Astrocyte (in vitro differentiated cells and primary cell): Measurements from ENCODE around the gene FGF9. TPM values are rescaled to one million over a fixed set of nuclear protein-coding genes. Genes with fewer than 3 reads are reported as not detected.

Experiments used
- DNase-seq: peaks from one replicate; pipeline ENCODE4 v3.0.0-alpha.2; 2010; ENCODE audit warnings: low read depth
- FAIRE-seq: peaks from 2 replicates; lab custom pipeline; 2011; peaks lifted over from hg19 to GRCh38; lab: Jason Lieb, UNC
- H2AFZ ChIP-seq: 2 replicates; pipeline ENCODE4 v1.6.0; 2012; ENCODE audit warnings: low read depth, low read length, inconsistent platforms
- H3K27ac ChIP-seq: 2 replicates; pipeline ENCODE4 v1.5.1; 2011; ENCODE audit warnings: low read depth, low read length, inconsistent platforms
- H3K27me3 ChIP-seq: 2 replicates; pipeline ENCODE4 v1.6.0; 2011; ENCODE audit warnings: low read length, inconsistent platforms; ENCODE audit not compliant: insufficient read depth
- H3K36me3 ChIP-seq: 2 replicates; pipeline ENCODE4 v1.5.1; 2011; ENCODE audit warnings: low read length, inconsistent platforms; ENCODE audit not compliant: insufficient read depth
- H3K4me1 ChIP-seq: 2 replicates; pipeline ENCODE4 v1.5.1; 2011; ENCODE audit warnings: low read length, inconsistent platforms; ENCODE audit not compliant: insufficient read depth
- H3K4me2 ChIP-seq: 2 replicates; pipeline ENCODE4 v1.6.0; 2012; ENCODE audit warnings: low read length, inconsistent platforms
- H3K4me3 ChIP-seq: 2 replicates; pipeline ENCODE4 v1.5.1; 2011; ENCODE audit warnings: low read depth, mild to moderate bottlenecking, low read length, inconsistent platforms; ENCODE audit not compliant: insufficient read depth
- H3K79me2 ChIP-seq: 2 replicates; pipeline ENCODE4 v1.6.0; 2012; ENCODE audit warnings: mild to moderate bottlenecking, low read length, inconsistent platforms; ENCODE audit not compliant: insufficient read depth
- H3K9ac ChIP-seq: 2 replicates; pipeline ENCODE4 v1.6.0; 2012; ENCODE audit warnings: mild to moderate bottlenecking, low read length, inconsistent platforms
- H3K9me3 ChIP-seq: 2 replicates; pipeline ENCODE4 v1.5.1; 2012; ENCODE audit warnings: low read depth, mild to moderate bottlenecking, low read length, inconsistent platforms; ENCODE audit not compliant: insufficient read depth
- H4K20me1 ChIP-seq: 2 replicates; pipeline ENCODE4 v1.6.0; 2012; ENCODE audit warnings: low read length, inconsistent platforms; ENCODE audit not compliant: insufficient read depth
- H3K27ac Mint-ChIP-seq: one replicate; pipeline ENCODE4 v1.8.0; 2021; ENCODE audit warnings: mild to moderate bottlenecking, mixed read lengths; ENCODE audit not compliant: unreplicated experiment
- H3K27me3 Mint-ChIP-seq: one replicate; pipeline ENCODE4 v1.8.0; 2021; ENCODE audit warnings: low read depth, mixed read lengths; ENCODE audit not compliant: unreplicated experiment
- H3K36me3 Mint-ChIP-seq: one replicate; pipeline ENCODE4 v1.8.0; 2021; ENCODE audit warnings: low read depth, mixed read lengths; ENCODE audit not compliant: unreplicated experiment
- H3K4me1 Mint-ChIP-seq: one replicate; pipeline ENCODE4 v1.8.0; 2021; ENCODE audit warnings: low read depth, mixed read lengths; ENCODE audit not compliant: unreplicated experiment
- H3K4me3 Mint-ChIP-seq: one replicate; pipeline ENCODE4 v1.8.0; 2021; ENCODE audit warnings: mild to moderate bottlenecking, moderate library complexity, mixed read lengths; ENCODE audit not compliant: unreplicated experiment
- H3K9me3 Mint-ChIP-seq: one replicate; pipeline ENCODE4 v1.8.0; 2021; ENCODE audit warnings: mild to moderate bottlenecking, mixed read lengths; ENCODE audit not compliant: unreplicated experiment
- EZH2 ChIP-seq: IDR thresholded peaks from 2 replicates; pipeline ENCODE4 v1.6.1; 2012; ENCODE audit warnings: mild to moderate bottlenecking, low read length, inconsistent platforms; ENCODE audit not compliant: insufficient read depth
- total RNA-seq: library from RNA; stranded (reverse); gene quantifications from 2 replicates; pipeline ENCODE4 v1.2.1, GENCODE V29; 2021
- TF ChIP-seq, protein P1 (sequence below): IDR thresholded peaks from 2 replicates; pipeline ENCODE4 v1.5.1; 2011; ENCODE audit warnings: low read depth, mild to moderate bottlenecking, inconsistent platforms, low read length, moderate library complexity; ENCODE audit not compliant: insufficient read depth

FGF9 gene
- total RNA-seq, 1 donor from 2014 or later: 0.27 TPM

DNA sequence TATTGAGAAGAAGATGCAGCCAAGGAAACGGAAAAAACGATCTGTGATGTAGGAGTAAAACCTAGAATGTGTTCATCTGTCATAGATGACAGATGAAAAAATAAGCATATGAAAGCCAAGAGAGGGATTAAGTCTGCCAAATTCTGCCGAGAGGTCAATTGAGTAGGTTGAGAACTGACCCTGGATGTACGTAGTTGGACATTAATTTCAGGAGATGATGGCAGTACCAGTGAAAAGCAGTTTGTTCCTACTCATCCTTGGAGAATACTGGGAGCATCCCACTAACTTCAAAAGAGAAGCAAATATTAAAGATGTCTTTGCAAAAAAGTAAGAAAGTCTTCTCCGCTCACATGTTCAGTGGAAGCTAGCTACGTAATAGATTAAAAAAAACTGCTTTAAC lies 11.8 kb upstream of the FGF9 start:
- DNase-seq (no peak), FAIRE-seq (no peak)
- H3K27ac Mint-ChIP-seq: no peak overlapping the region
- Histone ChIP-seq H3K4me2 (no peak overlapping the region), H2AFZ (no peak overlapping the region), H3K27ac (no peak overlapping the region), H3K79me2 (no peaks in the 10 kb centered on the region), H3K9me3 (peaks cover 2% of the 10 kb centered on the region), H3K36me3 (no peaks in the 10 kb centered on the region), H3K4me1 (no peaks in the 10 kb centered on the region), H3K9ac (no peak overlapping the region), H3K4me3 (no peak overlapping the region), H3K27me3 (peaks cover 3% of the 10 kb centered on the region), H4K20me1 (no peaks in the 10 kb centered on the region)
- H3K4me3 Mint-ChIP-seq: no peak overlapping the region
- peaks cover 7% of the 10 kb centered on the region for H3K4me1 Mint-ChIP-seq
- H3K27me3 Mint-ChIP-seq: no peaks in the 10 kb centered on the region
- H3K9me3 Mint-ChIP-seq: peaks cover 4% of the 10 kb centered on the region
- TF ChIP-seq, protein P1, sequence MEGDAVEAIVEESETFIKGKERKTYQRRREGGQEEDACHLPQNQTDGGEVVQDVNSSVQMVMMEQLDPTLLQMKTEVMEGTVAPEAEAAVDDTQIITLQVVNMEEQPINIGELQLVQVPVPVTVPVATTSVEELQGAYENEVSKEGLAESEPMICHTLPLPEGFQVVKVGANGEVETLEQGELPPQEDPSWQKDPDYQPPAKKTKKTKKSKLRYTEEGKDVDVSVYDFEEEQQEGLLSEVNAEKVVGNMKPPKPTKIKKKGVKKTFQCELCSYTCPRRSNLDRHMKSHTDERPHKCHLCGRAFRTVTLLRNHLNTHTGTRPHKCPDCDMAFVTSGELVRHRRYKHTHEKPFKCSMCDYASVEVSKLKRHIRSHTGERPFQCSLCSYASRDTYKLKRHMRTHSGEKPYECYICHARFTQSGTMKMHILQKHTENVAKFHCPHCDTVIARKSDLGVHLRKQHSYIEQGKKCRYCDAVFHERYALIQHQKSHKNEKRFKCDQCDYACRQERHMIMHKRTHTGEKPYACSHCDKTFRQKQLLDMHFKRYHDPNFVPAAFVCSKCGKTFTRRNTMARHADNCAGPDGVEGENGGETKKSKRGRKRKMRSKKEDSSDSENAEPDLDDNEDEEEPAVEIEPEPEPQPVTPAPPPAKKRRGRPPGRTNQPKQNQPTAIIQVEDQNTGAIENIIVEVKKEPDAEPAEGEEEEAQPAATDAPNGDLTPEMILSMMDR: no peak
- TF ChIP-seq EZH2: no peak
- H3K36me3 Mint-ChIP-seq: no peaks in the 10 kb centered on the region

DNA sequence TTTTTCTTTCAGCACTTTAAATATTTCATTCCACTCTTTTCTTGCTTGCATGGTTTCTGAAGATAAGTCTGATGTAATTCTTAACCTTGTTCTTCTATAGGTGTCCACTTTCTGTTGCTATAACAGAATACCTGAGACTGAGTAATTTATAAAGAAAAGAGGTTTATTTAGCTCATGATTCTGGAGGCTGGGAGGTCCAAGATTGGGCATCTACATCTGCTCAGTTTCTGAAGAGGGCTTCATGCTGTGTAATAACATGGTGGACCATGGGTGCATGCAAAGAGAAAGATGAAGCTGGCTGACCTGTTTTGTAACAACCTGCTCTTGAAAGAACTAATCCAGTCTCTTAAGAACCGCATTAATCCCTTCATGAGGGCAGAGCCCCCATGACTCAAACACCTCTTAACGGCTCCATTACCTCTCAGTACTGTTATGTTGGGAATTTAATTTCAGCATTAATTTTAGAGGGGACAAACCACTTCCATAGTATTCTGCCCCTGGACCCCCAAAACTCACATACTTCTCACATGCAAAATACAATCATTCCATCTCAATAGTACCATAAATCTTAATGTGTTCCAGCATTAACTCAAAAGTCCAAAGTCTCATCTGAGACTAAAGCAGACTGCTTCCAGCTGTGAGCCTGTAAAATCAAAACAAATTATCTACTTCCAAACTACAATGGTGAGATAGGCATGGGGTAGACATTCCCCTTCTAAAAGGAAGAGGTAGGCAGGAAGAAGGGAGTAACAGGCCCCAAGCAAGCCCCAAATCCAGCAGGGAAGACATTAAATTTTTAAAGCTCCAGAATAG lies 9.6 kb upstream of the FGF9 start:
- Mint-ChIP-seq H3K27ac (no peak overlapping the region), H3K27me3 (no peaks in the 10 kb centered on the region), H3K36me3 (no peaks in the 10 kb centered on the region), H3K9me3 (peaks cover 4% of the 10 kb centered on the region), H3K4me3 (no peak overlapping the region), H3K4me1 (peaks cover 7% of the 10 kb centered on the region)
- no peak for DNase-seq
- H3K27me3 ChIP-seq: peaks cover 3% of the 10 kb centered on the region
- H3K36me3 ChIP-seq: no peaks in the 10 kb centered on the region
- no peak overlapping the region for H3K27ac ChIP-seq
- no peaks in the 10 kb centered on the region for H4K20me1 ChIP-seq
- no peak for FAIRE-seq
- H3K4me3 ChIP-seq: no peak overlapping the region
- no peak overlapping the region for H3K4me2 ChIP-seq
- H3K9me3 ChIP-seq: peaks cover 2% of the 10 kb centered on the region
- H2AFZ ChIP-seq: no peak overlapping the region
- H3K79me2 ChIP-seq: no peaks in the 10 kb centered on the region
- no peak for TF ChIP-seq EZH2
- TF ChIP-seq, protein P1: no peak
- H3K4me1 ChIP-seq: no peaks in the 10 kb centered on the region
- no peak overlapping the region for H3K9ac ChIP-seq

DNA sequence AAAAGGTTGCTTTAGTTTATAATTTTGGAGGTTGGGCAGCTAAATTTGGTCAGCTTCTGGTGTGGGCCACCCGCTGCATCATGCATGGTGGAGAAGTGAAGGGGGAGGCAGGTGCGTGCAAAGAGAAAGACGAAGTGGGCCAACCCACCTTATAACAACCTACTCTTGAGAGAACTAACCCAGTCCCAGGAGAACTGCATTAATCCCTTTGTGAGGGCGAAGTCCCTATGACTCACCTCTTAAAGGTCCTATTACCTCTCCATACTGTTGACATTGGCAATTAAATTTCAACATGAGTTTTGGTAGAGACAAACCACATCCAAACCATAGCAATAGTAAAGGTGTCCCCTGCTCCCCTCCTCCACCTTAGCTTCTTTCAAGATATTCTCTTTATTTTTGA lies 7.7 kb upstream of the FGF9 start:
- H3K27ac Mint-ChIP-seq: no peak overlapping the region
- no peak for DNase-seq
- Histone ChIP-seq H3K9me3 (peaks cover 2% of the 10 kb centered on the region), H3K4me3 (no peak overlapping the region), H3K27ac (no peak overlapping the region), H3K36me3 (no peaks in the 10 kb centered on the region), H3K79me2 (no peaks in the 10 kb centered on the region), H4K20me1 (no peaks in the 10 kb centered on the region), H3K4me1 (no peaks in the 10 kb centered on the region), H3K9ac (no peak overlapping the region), H3K4me2 (no peak overlapping the region), H3K27me3 (peaks cover 3% of the 10 kb centered on the region), H2AFZ (no peak overlapping the region)
- H3K36me3 Mint-ChIP-seq: no peaks in the 10 kb centered on the region
- no peak for TF ChIP-seq EZH2
- TF ChIP-seq, protein P1: no peak
- peaks cover 10% of the 10 kb centered on the region for H3K27me3 Mint-ChIP-seq
- H3K4me3 Mint-ChIP-seq: no peak overlapping the region
- FAIRE-seq: no peak
- no peaks in the 10 kb centered on the region for H3K4me1 Mint-ChIP-seq
- H3K9me3 Mint-ChIP-seq: peaks cover 2% of the 10 kb centered on the region
